GM18517 (cell line): Measurements from ENCODE around the gene LRRC4B.
"Not testable (repeated sequence)": the region's sequence is repeated elsewhere in the genome, so short reads cannot be mapped to it uniquely, and the experiment has no call there.

Experiments
- ATAC-seq: cut with Tn5 transposase; IDR thresholded peaks from one replicate; pipeline ENCODE4 v1.9.1; 2021; ENCODE audit warnings: mild to moderate bottlenecking, moderate library complexity; ENCODE audit not compliant: unreplicated experiment

The LRRC4B gene, protein sequence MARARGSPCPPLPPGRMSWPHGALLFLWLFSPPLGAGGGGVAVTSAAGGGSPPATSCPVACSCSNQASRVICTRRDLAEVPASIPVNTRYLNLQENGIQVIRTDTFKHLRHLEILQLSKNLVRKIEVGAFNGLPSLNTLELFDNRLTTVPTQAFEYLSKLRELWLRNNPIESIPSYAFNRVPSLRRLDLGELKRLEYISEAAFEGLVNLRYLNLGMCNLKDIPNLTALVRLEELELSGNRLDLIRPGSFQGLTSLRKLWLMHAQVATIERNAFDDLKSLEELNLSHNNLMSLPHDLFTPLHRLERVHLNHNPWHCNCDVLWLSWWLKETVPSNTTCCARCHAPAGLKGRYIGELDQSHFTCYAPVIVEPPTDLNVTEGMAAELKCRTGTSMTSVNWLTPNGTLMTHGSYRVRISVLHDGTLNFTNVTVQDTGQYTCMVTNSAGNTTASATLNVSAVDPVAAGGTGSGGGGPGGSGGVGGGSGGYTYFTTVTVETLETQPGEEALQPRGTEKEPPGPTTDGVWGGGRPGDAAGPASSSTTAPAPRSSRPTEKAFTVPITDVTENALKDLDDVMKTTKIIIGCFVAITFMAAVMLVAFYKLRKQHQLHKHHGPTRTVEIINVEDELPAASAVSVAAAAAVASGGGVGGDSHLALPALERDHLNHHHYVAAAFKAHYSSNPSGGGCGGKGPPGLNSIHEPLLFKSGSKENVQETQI

GRCh38 chr19:50567882-50568727 is at the start of gene LRRC4B:
LRRC4B (minus strand) TSS chr19:50568435; CDS start chr19:50548838, 19,597 bp downstream.
- no peak for ATAC-seq

DNA sequence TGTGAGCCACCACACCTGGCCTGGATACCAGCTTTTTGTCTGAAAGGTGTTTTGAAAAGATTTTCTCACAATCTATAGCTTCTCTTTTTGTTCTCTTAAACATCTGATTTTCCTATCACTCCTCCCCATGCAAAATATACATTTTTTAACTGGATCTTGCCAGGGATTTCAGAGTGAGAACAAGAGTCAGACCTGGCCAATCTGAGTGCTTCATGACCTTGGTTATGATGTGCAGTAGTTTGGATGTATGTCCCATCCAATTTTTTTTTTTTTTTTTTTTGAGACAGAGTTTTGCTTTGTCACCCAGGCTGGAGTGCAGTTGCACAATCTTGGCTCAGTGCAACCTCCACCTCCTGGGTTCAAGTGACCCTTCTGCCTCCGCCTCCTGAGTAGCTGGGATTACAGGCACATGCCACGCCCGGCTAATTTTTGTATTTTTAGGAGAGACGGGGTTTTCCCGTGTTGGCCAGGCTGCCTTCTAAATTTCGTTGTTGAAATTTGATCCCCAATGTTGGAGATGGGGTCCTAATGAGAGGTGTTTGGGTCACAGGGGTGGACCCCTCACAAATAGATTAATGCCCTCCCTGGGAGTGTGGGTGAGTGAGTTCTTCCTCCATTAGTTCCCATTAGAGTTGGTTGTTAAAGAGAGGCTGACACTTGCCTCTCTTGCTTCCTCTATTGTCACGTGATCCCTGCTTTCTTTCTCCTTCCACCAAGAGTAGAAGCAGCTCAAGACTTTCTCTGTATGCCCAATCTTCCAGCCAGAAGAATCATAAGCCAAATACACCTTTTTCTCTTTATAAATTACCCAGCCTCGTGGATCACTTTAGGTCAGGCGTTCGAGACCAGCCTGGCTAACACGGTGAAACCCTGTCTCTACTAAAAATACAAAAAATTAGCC is 44.5 kb upstream of the LRRC4B start:
- ATAC-seq = not testable (repeated sequence)

- no peak for ATAC-seq
Measured at GRCh38 chr19:50607874-50608785, 39.9 kb upstream of the LRRC4B start.

GRCh38 chr19:50607388-50607787 is 39.2 kb upstream of the LRRC4B start:
- no peak for ATAC-seq

DNA sequence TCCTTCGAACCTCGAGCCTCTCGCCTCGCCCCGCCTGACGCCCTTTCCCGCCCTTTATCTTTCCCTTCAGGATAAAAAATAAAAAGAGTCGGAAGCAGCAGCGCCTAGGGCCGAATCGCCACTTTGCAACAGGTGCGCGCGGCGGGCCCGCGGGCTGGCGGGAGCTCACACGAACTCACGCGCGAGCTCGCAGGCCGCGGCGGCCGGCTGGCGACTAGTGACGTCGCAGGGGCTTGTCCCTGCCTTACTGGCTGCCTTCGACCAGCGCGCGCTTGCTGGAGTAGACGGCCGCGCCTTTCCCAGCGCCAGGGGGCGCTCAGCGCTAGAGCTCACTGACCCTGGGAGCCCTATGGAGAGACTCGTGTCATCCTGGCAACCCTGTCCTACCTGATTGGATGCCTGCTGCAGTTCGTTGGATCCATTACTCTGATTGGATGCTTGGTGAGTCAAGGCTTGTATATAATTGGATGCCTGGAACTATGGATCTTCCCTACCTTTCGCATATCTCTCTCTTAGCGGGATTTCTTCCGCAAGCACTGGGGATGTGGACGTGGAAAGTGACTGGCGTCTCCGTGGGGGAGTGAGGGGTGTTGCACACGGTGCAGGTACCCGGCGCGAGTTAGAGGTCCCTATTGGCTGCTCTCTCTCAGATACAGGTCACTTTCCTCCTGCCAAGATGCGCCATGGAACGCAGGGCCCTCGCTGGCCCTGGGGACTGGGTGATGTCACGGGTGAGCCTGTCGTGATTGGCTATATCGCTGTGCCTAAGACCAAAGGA is 38.0 kb upstream of the LRRC4B start:
- not testable (repeated sequence) for ATAC-seq

DNA sequence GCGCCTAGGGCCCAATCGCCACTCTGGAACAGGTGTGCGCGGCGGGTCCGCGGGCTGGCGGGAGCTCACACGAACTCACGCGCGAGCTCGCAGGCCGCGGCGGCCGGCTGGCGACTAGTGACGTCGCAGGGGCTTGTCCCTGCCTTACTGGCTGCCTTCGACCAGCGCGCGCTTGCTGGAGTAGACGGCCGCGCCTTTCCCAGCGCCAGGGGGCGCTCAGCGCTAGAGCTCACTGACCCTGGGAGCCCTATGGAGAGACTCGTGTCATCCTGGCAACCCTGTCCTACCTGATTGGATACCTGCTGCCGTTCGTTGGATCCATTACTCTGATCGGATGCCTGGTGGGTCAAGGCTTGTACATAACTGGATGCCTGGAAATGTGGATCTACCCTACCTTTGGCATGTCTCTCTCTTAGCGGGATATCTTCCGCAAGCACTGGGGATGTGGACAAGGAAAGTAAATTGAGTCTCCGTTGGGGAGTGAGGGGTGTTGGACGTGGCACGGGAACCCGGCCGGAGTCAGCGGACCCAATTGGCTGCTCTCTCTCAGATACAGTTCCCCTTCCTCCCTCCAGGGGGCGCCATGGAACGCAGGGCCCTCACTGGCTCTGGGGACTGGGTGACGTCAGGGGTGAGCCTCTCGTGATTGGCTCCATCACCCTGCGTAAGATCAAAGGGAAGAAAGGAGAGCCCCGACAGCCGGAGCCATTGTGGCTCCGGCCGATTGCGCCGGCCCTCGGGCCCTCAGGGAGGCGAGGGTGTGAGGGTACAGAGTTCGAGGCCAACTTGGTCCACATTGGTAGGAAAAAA is 36.2 kb upstream of the LRRC4B start:
- ATAC-seq = not testable (repeated sequence)

DNA sequence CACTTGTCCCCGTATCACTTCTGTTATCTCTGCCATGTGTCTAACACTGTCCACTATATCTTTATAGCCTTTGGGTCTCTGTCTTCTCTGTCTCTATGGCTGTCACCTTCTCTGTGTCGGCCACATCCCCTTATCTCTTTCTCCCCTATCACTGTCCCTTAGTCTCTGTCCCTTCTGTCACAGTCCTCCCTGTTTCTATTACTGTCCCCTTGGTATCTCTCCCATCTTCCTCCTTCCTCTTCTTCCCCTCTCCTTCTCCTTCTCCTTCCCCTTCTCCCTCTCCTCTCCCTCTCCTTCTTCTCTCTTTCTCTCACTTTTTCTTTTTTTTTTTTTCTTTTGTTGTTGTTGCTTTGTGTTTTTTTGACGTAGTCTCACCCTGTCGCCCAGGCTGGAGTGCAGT is 34.7 kb upstream of the LRRC4B start:
- ATAC-seq = no peak

DNA sequence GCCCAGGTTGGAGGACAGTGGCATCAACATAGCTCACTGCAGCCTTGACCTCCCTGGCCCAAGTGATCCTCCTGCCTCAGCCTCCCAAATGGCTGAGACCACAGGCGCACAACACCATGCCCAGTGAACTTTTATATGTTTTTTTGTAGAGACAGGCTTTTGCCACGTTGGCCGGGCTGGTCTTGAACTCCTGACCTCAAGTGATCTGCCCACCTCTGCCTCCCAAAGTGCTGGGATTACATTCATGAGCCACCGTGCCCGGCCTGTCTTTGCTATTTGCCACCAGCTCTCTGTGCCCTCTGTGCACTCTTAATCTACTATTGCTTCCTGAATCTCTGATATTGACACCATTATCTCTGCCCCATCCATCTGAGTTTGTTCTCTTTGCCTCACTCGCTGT is 34.3 kb upstream of the LRRC4B start:
- ATAC-seq = no peak

- ATAC-seq = no peak
Measured at GRCh38 chr19:50602089-50602422, 33.8 kb upstream of the LRRC4B start.

- no peak for ATAC-seq
Measured at GRCh38 chr19:50601407-50602088, 33.3 kb upstream of the LRRC4B start.

GRCh38 chr19:50599427-50599826 is 31.2 kb upstream of the LRRC4B start:
- ATAC-seq = no peak

GRCh38 chr19:50590191-50590590 is 22.0 kb upstream of the LRRC4B start:
- no peak for ATAC-seq

DNA sequence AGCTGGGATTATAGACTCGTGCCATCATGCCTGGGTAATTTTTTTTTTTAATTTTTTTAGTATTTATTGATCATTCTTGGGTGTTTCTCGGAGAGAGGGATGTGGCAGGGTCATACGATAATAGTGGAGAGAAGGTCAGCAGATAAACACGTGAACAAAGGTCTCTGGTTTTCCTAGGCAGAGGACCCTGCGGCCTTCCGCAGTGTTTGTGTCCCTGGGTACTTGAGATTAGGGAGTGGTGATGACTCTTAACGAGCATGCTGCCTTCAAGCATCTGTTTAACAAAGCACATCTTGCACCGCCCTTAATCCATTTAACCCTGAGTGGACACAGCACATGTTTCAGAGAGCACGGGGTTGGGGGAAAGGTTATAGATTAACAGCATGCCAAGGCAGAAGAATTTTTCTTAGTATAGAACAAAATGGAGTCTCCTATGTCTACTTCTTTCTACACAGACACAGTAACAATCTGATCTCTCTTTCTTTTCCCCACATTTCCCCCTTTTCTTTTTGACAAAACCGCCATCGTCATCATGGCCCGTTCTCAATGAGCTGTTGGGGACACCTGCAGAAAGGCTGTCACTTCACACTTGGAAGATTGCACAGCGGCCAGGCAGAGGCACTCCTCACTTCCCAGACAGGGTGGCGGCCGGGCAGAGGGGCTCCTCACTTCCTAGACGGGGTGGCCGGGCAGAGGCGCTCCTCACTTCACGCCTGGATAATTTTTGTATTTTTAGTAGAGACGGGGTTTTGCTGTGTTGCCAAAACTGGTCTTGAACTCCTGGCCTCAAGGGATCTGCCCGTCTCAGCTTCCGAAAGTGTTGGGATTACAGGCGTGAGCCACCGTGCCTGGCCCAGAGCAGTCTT is 13.8 kb upstream of the LRRC4B start:
- not testable (repeated sequence) for ATAC-seq

DNA sequence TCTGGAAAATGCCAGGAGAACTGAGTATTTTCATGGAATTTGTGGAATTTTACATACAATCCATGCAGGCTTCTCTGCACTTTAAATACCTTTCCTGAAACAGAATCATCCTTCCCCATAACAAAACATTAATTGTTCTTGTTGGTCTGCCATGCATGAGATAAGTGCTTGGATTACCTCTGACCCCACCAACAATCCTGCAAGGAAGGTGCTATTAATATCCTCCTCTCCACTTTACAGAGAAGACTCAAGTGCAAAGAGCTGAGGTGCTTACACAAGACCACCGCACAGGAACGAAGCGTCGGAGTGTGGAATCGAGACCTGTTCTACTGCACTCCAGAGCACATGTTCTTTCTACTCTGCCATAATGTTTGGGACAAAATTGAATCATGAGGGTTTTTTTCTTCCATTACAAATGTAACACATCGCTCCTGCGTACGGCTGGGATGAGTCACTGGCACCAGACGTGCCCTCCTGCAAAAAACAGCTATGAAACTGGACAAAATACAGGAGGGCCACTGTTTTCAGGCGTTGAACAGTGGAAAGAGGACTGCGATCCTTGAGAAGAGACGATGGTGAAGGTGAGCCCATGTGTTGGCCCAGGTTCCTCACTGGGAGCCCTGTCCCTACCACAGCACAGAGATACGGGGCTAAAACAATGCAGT is 12.9 kb upstream of the LRRC4B start:
- ATAC-seq = no peak

GRCh38 chr19:50580240-50580639 is 12.0 kb upstream of the LRRC4B start:
- ATAC-seq = no peak

DNA sequence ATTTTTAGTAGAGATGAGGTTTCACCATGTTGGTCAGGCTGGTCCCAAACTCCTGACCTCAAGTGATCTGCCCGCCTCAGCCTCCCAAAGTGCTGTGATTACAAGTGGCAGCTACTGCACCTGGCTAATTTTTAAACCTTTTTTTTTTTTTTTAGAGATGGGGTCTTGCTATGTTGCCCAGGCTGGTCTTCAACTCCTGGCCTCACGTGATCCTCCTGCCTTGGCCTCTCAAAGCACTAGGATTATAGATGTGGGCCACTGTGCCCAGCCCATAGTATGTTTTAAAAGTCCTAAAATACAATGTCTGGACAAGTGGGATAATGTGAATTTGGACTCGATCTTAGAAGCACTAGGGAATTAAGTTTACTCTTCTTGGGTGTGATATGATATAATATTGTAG is 8.5 kb upstream of the LRRC4B start:
- not testable (repeated sequence) for ATAC-seq
